Glutamatergic neuron (in vitro differentiated cells): ENCODE measurements around the gene MAP4K4. TPM values are rescaled to one million over a fixed set of nuclear protein-coding genes. Genes with fewer than 3 reads are reported as not detected.
"Not testable (repeated sequence)": the region's sequence is repeated elsewhere in the genome, so short reads cannot be mapped to it uniquely, and the experiment has no call there.

Experiments
- DNase-seq: peaks from one replicate; pipeline ENCODE4 v3.0.0; 2022
- H3K27ac Mint-ChIP-seq: one replicate; pipeline ENCODE4 v1.8.0; 2020; ENCODE audit warnings: mild to moderate bottlenecking, mixed read lengths, inconsistent platforms; ENCODE audit not compliant: unreplicated experiment
- H3K27me3 Mint-ChIP-seq: one replicate; pipeline ENCODE4 v1.8.0; 2020; ENCODE audit warnings: mild to moderate bottlenecking, moderate library complexity, mixed read lengths, inconsistent platforms; ENCODE audit not compliant: unreplicated experiment
- H3K36me3 Mint-ChIP-seq: one replicate; pipeline ENCODE4 v1.8.0; 2020; ENCODE audit warnings: mild to moderate bottlenecking, mixed read lengths, inconsistent platforms; ENCODE audit not compliant: unreplicated experiment
- H3K4me1 Mint-ChIP-seq: one replicate; pipeline ENCODE4 v1.8.0; 2020; ENCODE audit warnings: mild to moderate bottlenecking, low read depth, mixed read lengths, inconsistent platforms; ENCODE audit not compliant: unreplicated experiment
- H3K4me3 Mint-ChIP-seq: one replicate; pipeline ENCODE4 v1.8.0; 2020; ENCODE audit warnings: mild to moderate bottlenecking, mixed read lengths, inconsistent platforms; ENCODE audit not compliant: unreplicated experiment
- H3K9me3 Mint-ChIP-seq: one replicate; pipeline ENCODE4 v1.8.0; 2020; ENCODE audit warnings: mild to moderate bottlenecking, moderate library complexity, mixed read lengths, inconsistent platforms; ENCODE audit not compliant: unreplicated experiment
- total RNA-seq: library from RNA; stranded (reverse); fragmentation: NEBNext Ultra II Directional; extraction: Animal tissue kit (Norgen Biotek cat#: 25700); gene quantifications from one replicate; pipeline ENCODE4 v1.2.1, GENCODE V29; 2021; ENCODE audit not compliant: unreplicated experiment
- TF ChIP-seq, protein P1 (sequence below): fragments of 200-600 bp; sonication (generic); IDR thresholded peaks from one replicate; pipeline ENCODE4 v1.5.0; 2021; ENCODE audit not compliant: partially characterized antibody, unreplicated experiment

The MAP4K4 gene
- total RNA-seq, 1 donor from 2014 or later: 756 TPM

- no peak for DNase-seq
- TF ChIP-seq, protein P1, sequence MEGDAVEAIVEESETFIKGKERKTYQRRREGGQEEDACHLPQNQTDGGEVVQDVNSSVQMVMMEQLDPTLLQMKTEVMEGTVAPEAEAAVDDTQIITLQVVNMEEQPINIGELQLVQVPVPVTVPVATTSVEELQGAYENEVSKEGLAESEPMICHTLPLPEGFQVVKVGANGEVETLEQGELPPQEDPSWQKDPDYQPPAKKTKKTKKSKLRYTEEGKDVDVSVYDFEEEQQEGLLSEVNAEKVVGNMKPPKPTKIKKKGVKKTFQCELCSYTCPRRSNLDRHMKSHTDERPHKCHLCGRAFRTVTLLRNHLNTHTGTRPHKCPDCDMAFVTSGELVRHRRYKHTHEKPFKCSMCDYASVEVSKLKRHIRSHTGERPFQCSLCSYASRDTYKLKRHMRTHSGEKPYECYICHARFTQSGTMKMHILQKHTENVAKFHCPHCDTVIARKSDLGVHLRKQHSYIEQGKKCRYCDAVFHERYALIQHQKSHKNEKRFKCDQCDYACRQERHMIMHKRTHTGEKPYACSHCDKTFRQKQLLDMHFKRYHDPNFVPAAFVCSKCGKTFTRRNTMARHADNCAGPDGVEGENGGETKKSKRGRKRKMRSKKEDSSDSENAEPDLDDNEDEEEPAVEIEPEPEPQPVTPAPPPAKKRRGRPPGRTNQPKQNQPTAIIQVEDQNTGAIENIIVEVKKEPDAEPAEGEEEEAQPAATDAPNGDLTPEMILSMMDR: no peak
- Mint-ChIP-seq H3K4me3 (no peak overlapping the region), H3K36me3 (no peaks in the 10 kb centered on the region), H3K27me3 (peaks cover 7% of the 10 kb centered on the region), H3K4me1 (peaks cover 64% of the 10 kb centered on the region), H3K27ac (peak overlapping the region; percentile 46), H3K9me3 (peaks cover 19% of the 10 kb centered on the region)
Measured at GRCh38 chr2:101742547-101742946, 45.0 kb downstream of the MAP4K4 start.

DNA sequence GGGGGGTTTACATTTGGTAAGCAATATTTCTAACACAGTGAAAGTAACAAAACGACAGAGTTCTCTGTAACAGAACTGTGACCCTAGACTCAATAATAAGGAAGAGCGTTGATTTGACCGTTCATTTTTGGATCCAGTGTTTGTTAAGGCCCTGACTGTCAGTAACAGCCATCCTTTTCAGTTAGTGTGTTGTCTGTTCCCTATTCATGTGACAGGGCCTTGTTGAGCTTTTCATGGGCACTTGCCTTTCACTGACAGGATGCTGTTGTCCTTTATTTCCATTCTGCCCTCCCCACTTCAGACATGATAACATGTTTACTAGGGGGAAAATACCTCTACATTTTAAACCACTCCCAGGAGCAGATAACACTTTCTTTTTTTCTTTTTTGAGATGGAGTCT, 45.8 kb downstream of the MAP4K4 start:
- Mint-ChIP-seq H3K27me3 (peaks cover 7% of the 10 kb centered on the region), H3K4me3 (peak overlapping the region; percentile 32)

GRCh38 chr2:101744832-101745231, 47.3 kb downstream of the MAP4K4 start:
- peaks cover 7% of the 10 kb centered on the region for H3K27me3 Mint-ChIP-seq
- TF ChIP-seq, protein P1: no peak
- H3K27ac Mint-ChIP-seq: no peak overlapping the region
- H3K4me3 Mint-ChIP-seq: no peak overlapping the region
- peaks cover 14% of the 10 kb centered on the region for H3K9me3 Mint-ChIP-seq
- H3K36me3 Mint-ChIP-seq: no peaks in the 10 kb centered on the region
- DNase-seq: no peak
- peaks cover 55% of the 10 kb centered on the region for H3K4me1 Mint-ChIP-seq

More for the DNA sequence above, 45.8 kb downstream of the MAP4K4 start:
- peaks cover 19% of the 10 kb centered on the region for H3K9me3 Mint-ChIP-seq
- no peak overlapping the region for H3K27ac Mint-ChIP-seq
- no peak for DNase-seq
- H3K36me3 Mint-ChIP-seq: no peaks in the 10 kb centered on the region
- TF ChIP-seq, protein P1: no peak
- peaks cover 61% of the 10 kb centered on the region for H3K4me1 Mint-ChIP-seq

GRCh38 chr2:101745711-101746694, 48.5 kb downstream of the MAP4K4 start:
- no peak for DNase-seq
- Mint-ChIP-seq H3K36me3 (no peaks in the 10 kb centered on the region), H3K4me3 (peak overlapping the region; percentile 48), H3K9me3 (peaks cover 14% of the 10 kb centered on the region), H3K4me1 (peaks cover 54% of the 10 kb centered on the region), H3K27ac (no peak overlapping the region), H3K27me3 (peaks cover 7% of the 10 kb centered on the region)
- TF ChIP-seq, protein P1: no peak

DNA sequence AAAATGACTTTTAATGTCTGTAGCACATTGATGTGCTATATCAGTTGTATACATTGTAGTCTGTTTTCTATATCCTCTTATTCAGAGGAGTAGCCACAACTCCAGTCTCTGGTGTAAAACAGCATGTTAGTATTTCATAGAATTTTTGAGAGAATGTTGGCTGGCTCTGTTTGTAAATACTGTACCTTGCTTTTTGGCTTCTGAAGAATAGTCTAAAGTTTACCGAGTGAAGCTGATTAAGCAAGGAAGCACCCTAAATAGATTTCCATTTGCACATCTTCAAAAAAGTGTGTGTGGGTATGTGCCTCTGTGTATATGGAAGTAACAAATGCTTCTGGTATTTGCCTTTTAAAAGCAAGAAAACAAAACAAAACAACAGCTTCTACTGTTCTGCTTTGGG, 50.5 kb downstream of the MAP4K4 start:
- Mint-ChIP-seq H3K9me3 (peaks cover 5% of the 10 kb centered on the region), H3K27ac (no peak overlapping the region), H3K27me3 (peaks cover 8% of the 10 kb centered on the region), H3K36me3 (no peaks in the 10 kb centered on the region), H3K4me3 (no peak overlapping the region), H3K4me1 (peaks cover 59% of the 10 kb centered on the region)
- DNase-seq: no peak
- TF ChIP-seq, protein P1: no peak

DNA sequence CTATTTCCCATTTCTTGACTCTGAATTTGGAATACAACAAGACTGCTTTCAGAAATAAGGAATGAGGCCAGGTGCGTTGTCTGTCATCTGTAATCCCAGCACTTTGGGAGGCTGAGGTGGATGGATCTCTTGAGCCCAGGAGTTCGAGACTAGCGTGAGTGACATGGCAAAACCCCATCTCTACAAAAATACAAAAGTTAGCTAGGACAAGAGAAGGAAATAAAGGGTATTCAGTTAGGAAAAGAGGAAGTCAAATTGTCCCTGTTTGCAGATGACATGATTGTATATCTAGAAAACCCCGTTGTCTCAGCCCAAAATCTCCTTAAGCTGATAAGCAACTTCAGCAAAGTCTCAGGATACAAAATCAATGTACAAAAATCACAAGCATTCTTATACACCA, 51.0 kb downstream of the MAP4K4 start:
- H3K36me3 Mint-ChIP-seq, H3K9me3 Mint-ChIP-seq, H3K4me3 Mint-ChIP-seq, DNase-seq, H3K27me3 Mint-ChIP-seq: not testable (repeated sequence)
- peak overlapping the region; percentile 62 for H3K27ac Mint-ChIP-seq
- peaks cover 59% of the 10 kb centered on the region for H3K4me1 Mint-ChIP-seq
